ENCODE measurements around the gene STX10. TPM values are rescaled to one million over a fixed set of nuclear protein-coding genes. Genes with fewer than 3 reads are reported as not detected.

STX10 gene
- total RNA-seq, 1 donor, result 62.7 TPM

GRCh38 chr19:13095934-13096927, 53.9 kb downstream of the STX10 start:
- DNase-seq (ENCODE audit: low read depth), result no peak
- H3K4me3 ChIP-seq (ENCODE audit: low read depth, low read length), result no peak overlapping the region
- TF ChIP-seq, protein P1, sequence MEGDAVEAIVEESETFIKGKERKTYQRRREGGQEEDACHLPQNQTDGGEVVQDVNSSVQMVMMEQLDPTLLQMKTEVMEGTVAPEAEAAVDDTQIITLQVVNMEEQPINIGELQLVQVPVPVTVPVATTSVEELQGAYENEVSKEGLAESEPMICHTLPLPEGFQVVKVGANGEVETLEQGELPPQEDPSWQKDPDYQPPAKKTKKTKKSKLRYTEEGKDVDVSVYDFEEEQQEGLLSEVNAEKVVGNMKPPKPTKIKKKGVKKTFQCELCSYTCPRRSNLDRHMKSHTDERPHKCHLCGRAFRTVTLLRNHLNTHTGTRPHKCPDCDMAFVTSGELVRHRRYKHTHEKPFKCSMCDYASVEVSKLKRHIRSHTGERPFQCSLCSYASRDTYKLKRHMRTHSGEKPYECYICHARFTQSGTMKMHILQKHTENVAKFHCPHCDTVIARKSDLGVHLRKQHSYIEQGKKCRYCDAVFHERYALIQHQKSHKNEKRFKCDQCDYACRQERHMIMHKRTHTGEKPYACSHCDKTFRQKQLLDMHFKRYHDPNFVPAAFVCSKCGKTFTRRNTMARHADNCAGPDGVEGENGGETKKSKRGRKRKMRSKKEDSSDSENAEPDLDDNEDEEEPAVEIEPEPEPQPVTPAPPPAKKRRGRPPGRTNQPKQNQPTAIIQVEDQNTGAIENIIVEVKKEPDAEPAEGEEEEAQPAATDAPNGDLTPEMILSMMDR (IDR thresholded peaks at IDR 0.05; ENCODE audit: insufficient read depth, low read length), result no peak

- no peak for DNase-seq (ENCODE audit: low read depth)
- TF ChIP-seq, protein P1 (IDR thresholded peaks at IDR 0.05; ENCODE audit: insufficient read depth, low read length), result no peak
- H3K4me3 ChIP-seq (ENCODE audit: low read depth, low read length), result no peak overlapping the region
Observed at GRCh38 chr19:13095393-13095784, 54.8 kb downstream of the STX10 start.

DNA sequence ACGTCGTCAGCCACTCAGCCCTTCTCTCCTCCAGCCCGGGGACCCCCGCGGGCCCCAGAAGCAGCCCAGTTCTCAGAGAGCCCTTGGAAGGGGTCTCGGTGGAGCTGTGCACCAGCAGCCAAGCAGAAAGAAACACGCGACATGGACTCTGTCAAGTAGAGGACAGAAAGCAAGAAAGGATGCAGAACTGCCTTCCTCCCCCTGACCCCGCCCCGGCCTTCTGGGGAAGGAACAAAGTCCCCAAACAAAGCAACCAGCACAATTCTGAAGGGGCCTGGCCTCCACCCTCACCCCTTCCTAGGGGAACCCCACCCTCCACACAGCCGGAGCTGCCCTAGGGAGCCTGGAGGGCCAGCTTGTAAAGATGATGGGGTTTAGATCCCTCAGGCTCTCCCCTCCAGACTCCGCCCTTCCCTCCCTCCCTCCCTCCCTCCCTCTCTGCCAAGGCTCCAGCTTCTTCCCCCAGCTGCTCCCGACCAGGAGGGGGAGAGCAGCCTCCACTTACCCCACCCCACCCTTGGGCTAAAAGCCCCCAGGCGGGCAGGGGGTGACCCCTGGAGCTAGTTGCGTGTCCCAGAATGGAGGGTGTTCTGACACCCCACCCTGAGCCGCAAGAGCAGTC, 55.3 kb downstream of the STX10 start:
- no peak for DNase-seq (ENCODE audit: low read depth)
- TF ChIP-seq, protein P1 (IDR thresholded peaks at IDR 0.05; ENCODE audit: insufficient read depth, low read length), result no peak
- no peak overlapping the region for H3K4me3 ChIP-seq (ENCODE audit: low read depth, low read length)

GRCh38 chr19:13094106-13094504, 56.1 kb downstream of the STX10 start:
- TF ChIP-seq, protein P1 (IDR thresholded peaks at IDR 0.05; ENCODE audit: insufficient read depth, low read length), result no peak
- H3K4me3 ChIP-seq (ENCODE audit: low read depth, low read length), result no peak overlapping the region
- no peak for DNase-seq (ENCODE audit: low read depth)

Other genes with a start within 250 kb of the STX10 start
- gene SYCE2, start 231.1 kb downstream of the STX10 start, total RNA-seq (ENCODE audit: low replicate concordance), result 0.54 TPM in 1 of 2 replicates, not detected in the other
- 39.1 and 44.3 TPM in 2 replicates for gene FARSA, start 216.7 kb downstream of the STX10 start, total RNA-seq (ENCODE audit: low replicate concordance)
- gene CALR, start 211.8 kb downstream of the STX10 start, total RNA-seq (ENCODE audit: low replicate concordance), result 1,776 and 3,314 TPM in 2 replicates
- 76.8 and 101 TPM in 2 replicates for gene RAD23A, start 204.5 kb downstream of the STX10 start, total RNA-seq (ENCODE audit: low replicate concordance)
- 23.0 and 38.8 TPM in 2 replicates for gene GADD45GIP1, start 193.2 kb downstream of the STX10 start, total RNA-seq (ENCODE audit: low replicate concordance)
- 0.18 TPM in 1 of 2 replicates, not detected in the other for gene DAND5, start 180.8 kb downstream of the STX10 start, total RNA-seq (ENCODE audit: low replicate concordance)
- gene NFIX, start 154.9 kb downstream of the STX10 start, total RNA-seq (ENCODE audit: low replicate concordance), result 68.0 and 160 TPM in 2 replicates
- gene LYL1, start 47.5 kb downstream of the STX10 start, total RNA-seq (ENCODE audit: low replicate concordance), result 0.63 and 1.4 TPM in 2 replicates
- 19.2 and 23.9 TPM in 2 replicates for gene TRMT1, start 33.6 kb downstream of the STX10 start, total RNA-seq (ENCODE audit: low replicate concordance)
- gene NACC1, start 32.1 kb downstream of the STX10 start, total RNA-seq (ENCODE audit: low replicate concordance), result 11.5 and 51.2 TPM in 2 replicates
- 20.3 and 43.5 TPM in 2 replicates for gene IER2, start within 50 bp of the STX10 start, total RNA-seq (ENCODE audit: low replicate concordance)